NCI-H526 (cell line): ENCODE data around the gene SCUBE1.
A peak's percentile ranks its signal among the peaks of the same experiment; 100 is the strongest.

Experiments
- DNase-seq, 2 experiments: peaks; one replicate each; lab custom pipeline; 2025; lab: John Stamatoyannopoulos, UW

SCUBE1 gene

GRCh38 chr22:43277987-43278601 is 65.1 kb downstream of the SCUBE1 start:
- DNase-seq, result peak; percentile 32 to 46

GRCh38 chr22:43277091-43277490 is 66.1 kb downstream of the SCUBE1 start:
- no peak for DNase-seq

GRCh38 chr22:43276321-43276720 is 66.9 kb downstream of the SCUBE1 start:
- no peak for DNase-seq

- no peak for DNase-seq
Observed at GRCh38 chr22:43275545-43276317, 67.4 kb downstream of the SCUBE1 start.

GRCh38 chr22:43274595-43275240 is 68.5 kb downstream of the SCUBE1 start:
- no peak for DNase-seq

- DNase-seq, result peak; percentile 18 to 58
Observed at GRCh38 chr22:43273902-43274484, 69.2 kb downstream of the SCUBE1 start.

- DNase-seq, result no peak
Observed at GRCh38 chr22:43272869-43273318, 70.3 kb downstream of the SCUBE1 start.

GRCh38 chr22:43272301-43272700 is 70.9 kb downstream of the SCUBE1 start:
- DNase-seq, result no peak

- DNase-seq, result no peak
Observed at GRCh38 chr22:43270949-43271348, 72.2 kb downstream of the SCUBE1 start.

- DNase-seq, result peak in 1 of 2 experiments; percentile 25
Observed at GRCh38 chr22:43270314-43270908, 72.8 kb downstream of the SCUBE1 start.

GRCh38 chr22:43269646-43270045 is 73.5 kb downstream of the SCUBE1 start:
- no peak for DNase-seq

- no peak for DNase-seq
Observed at GRCh38 chr22:43269246-43269645, 73.9 kb downstream of the SCUBE1 start.

- no peak for DNase-seq
Observed at GRCh38 chr22:43267981-43268660, 75.1 kb downstream of the SCUBE1 start.

- DNase-seq, result no peak
Observed at GRCh38 chr22:43267332-43267980, 75.7 kb downstream of the SCUBE1 start.

- DNase-seq, result no peak
Observed at GRCh38 chr22:43266076-43266475, 77.1 kb downstream of the SCUBE1 start.

- no peak for DNase-seq
Observed at GRCh38 chr22:43263645-43264514, 79.3 kb downstream of the SCUBE1 start.

- no peak for DNase-seq
Observed at GRCh38 chr22:43262990-43263644, 80.1 kb downstream of the SCUBE1 start.

GRCh38 chr22:43260331-43261231 is 82.6 kb downstream of the SCUBE1 start:
- no peak for DNase-seq

- DNase-seq, result no peak
Observed at GRCh38 chr22:43257961-43258360, 85.2 kb downstream of the SCUBE1 start.
